B cell (primary cell): ENCODE data around the gene MPIG6B. TPM values are rescaled to one million over a fixed set of nuclear protein-coding genes. Genes with fewer than 3 reads are reported as not detected.

ENCODE experiments used
- ATAC-seq: fragments of 200-7000 bp; cut with Tn5 transposase; one replicate; pipeline ENCODE4 v1.10.0; 2021; ENCODE audit warnings: low read depth, mild to moderate bottlenecking, moderate number of reproducible peaks, moderate library complexity
- CTCF ChIA-PET: fragments of 350-600 bp; sonication (Branson Sonifier 250); formaldehyde crosslinking; loops from one replicate; lab custom pipeline; 2021; ENCODE audit warnings: antibody characterized with exemption, inconsistent platforms; lab: Charles Lee
- POLR2A ChIA-PET: fragments of 350-600 bp; sonication (Branson Sonifier 250); formaldehyde crosslinking; loops from one replicate; lab custom pipeline; 2021; ENCODE audit warnings: antibody characterized with exemption; lab: Charles Lee
- DNase-seq: peaks from one replicate; pipeline ENCODE4 v3.0.0; 2013
- H2AFZ ChIP-seq: 2 replicates; pipeline ENCODE4 v1.6.1; 2012; ENCODE audit warnings: mild to moderate bottlenecking, low read depth, low read length; ENCODE audit not compliant: insufficient read depth, poor library complexity, severe bottlenecking
- H3K27ac ChIP-seq, 2 donors: 1 replicate in 1 of 2; 2 replicates in 1 of 2; pipeline ENCODE4 v1.5.1; 2012 to 2013; ENCODE audit warnings: low read length in 2 of 2, mild to moderate bottlenecking in 2 of 2, moderate library complexity in 1 of 2
- H3K27me3 ChIP-seq, 4 experiments: fragments of 200-600 bp in 1 of 4; sonication (generic) in 1 of 4; replicated peaks in 1 of 4; 1 replicate in 2 of 4; 2 replicates in 2 of 4; pipeline versions ENCODE4 v1.6.1 to v1.7.0; 2013 to 2016; ENCODE audit warnings: low read length in 3 of 4, mild to moderate bottlenecking in 2 of 4, mixed read lengths in 1 of 4, moderate library complexity in 1 of 4; ENCODE audit not compliant: insufficient read depth in 4 of 4, control insufficient read depth in 3 of 4; ENCODE audit errors: control extremely low read depth in 1 of 4
- H3K36me3 ChIP-seq, 2 experiments: replicated peaks in 1 of 2; 1 replicate in 1 of 2; 2 replicates in 1 of 2; pipeline versions ENCODE4 v1.6.1 to v1.7.1; 2013; ENCODE audit warnings: low read length in 1 of 2; ENCODE audit not compliant: insufficient read depth in 2 of 2, control insufficient read depth in 1 of 2; ENCODE audit errors: control extremely low read depth in 1 of 2, extremely low read depth in 1 of 2
- H3K4me1 ChIP-seq, 2 donors: fragments of 200-600 bp in 1 of 2; sonication (generic) in 1 of 2; 1 replicate in 1 of 2; 2 replicates in 1 of 2; pipeline versions ENCODE4 v1.5.1 to v1.6.1; 2013 to 2017; ENCODE audit warnings: low read length in 2 of 2; ENCODE audit not compliant: control insufficient read depth in 2 of 2, insufficient read depth in 2 of 2
- H3K4me2 ChIP-seq: replicated peaks from 2 replicates; pipeline ENCODE3; 2012; ENCODE audit warnings: mild to moderate bottlenecking, low read depth, low read length; ENCODE audit not compliant: poor library complexity, severe bottlenecking
- H3K4me3 ChIP-seq, 5 experiments: fragments of 200-600 bp in 1 of 5; sonication (generic) in 1 of 5; 1 replicate in 3 of 5; 2 replicates in 2 of 5; pipeline versions ENCODE4 v1.5.1 to v1.7.0; 2011 to 2016; ENCODE audit warnings: low read length in 4 of 5, mild to moderate bottlenecking in 4 of 5, low read depth in 2 of 5, control low read depth in 1 of 5, moderate library complexity in 1 of 5; ENCODE audit not compliant: insufficient read depth in 1 of 5; ENCODE audit errors: control extremely low read depth in 1 of 5, extremely low read depth in 1 of 5
- H3K79me2 ChIP-seq: fragments of 200-600 bp; sonication (generic); one replicate; pipeline ENCODE4 v1.6.0; 2016; ENCODE audit warnings: low read length; ENCODE audit not compliant: control insufficient read depth, insufficient read depth
- H3K9ac ChIP-seq: fragments of 200-600 bp; sonication (generic); 2 replicates; pipeline ENCODE4 v1.6.1; 2017; ENCODE audit warnings: mild to moderate bottlenecking, low read length, moderate library complexity
- H3K9me3 ChIP-seq, 3 donors: one replicate each; pipeline versions ENCODE4 v1.6.1 to v1.7.1; 2013; ENCODE audit warnings: low read length in 2 of 3; ENCODE audit not compliant: control insufficient read depth in 2 of 3, insufficient read depth in 1 of 3; ENCODE audit errors: control extremely low read depth in 1 of 3
- H4K20me1 ChIP-seq: 2 replicates; pipeline ENCODE4 v1.6.0; 2012; ENCODE audit warnings: mild to moderate bottlenecking, low read length; ENCODE audit not compliant: insufficient read depth, control insufficient read depth, poor library complexity, severe bottlenecking
- H3K27ac Mint-ChIP-seq: one replicate; pipeline ENCODE4 v1.8.0; 2021; ENCODE audit warnings: mixed read lengths
- H3K27me3 Mint-ChIP-seq: one replicate; pipeline ENCODE4 v1.8.0; 2021; ENCODE audit warnings: mixed read lengths
- H3K4me1 Mint-ChIP-seq: one replicate; pipeline ENCODE4 v1.8.0; 2021; ENCODE audit warnings: mixed read lengths
- H3K4me3 Mint-ChIP-seq: one replicate; pipeline ENCODE4 v1.8.0; 2021; ENCODE audit warnings: mixed read lengths
- H3K9me3 Mint-ChIP-seq: one replicate; pipeline ENCODE4 v1.8.0; 2022; ENCODE audit warnings: mixed read lengths; ENCODE audit not compliant: insufficient read depth
- EZH2 ChIP-seq: IDR thresholded peaks from 2 replicates; pipeline ENCODE4 v1.6.1; 2012; ENCODE audit warnings: borderline replicate concordance, low read depth, mild to moderate bottlenecking, moderate library complexity, low read length; ENCODE audit not compliant: insufficient read depth, poor library complexity, severe bottlenecking
- WGBS: methylation state at CpG from one replicate; pipeline ENCODE4 v1.1.5; 2013; ENCODE audit warnings: missing lambda C conversion rate; ENCODE audit not compliant: insufficient coverage; 5-methylcytosine and 5-hydroxymethylcytosine counted together
- intact Hi-C: fragments of 100-400 bp; cut with micrococcal nuclease; formaldehyde crosslinking; loops from one replicate; pipeline ENCODE4 v1.10.0; 2022
- polyA plus RNA-seq: library from polyadenylated mRNA; depleted of rRNA; stranded (reverse); fragments of >200 nt; gene quantifications from 2 replicates; pipeline ENCODE4 v1.2.3, GENCODE V29; 2012
- total RNA-seq, 2 donors: library from RNA; stranded (reverse); fragments of 120-200 nt in 1 of 2; gene quantifications; 1 replicate in 1 of 2; 2 replicates in 1 of 2; pipeline versions ENCODE4 v1.2.3 to v1.2.4, GENCODE V29; 2013 to 2022
- TF ChIP-seq, protein P1 (sequence below): fragments of 200-600 bp; IDR thresholded peaks from one replicate; pipeline ENCODE4 v1.8.0; 2022; ENCODE audit warnings: antibody characterized with exemption, mild to moderate bottlenecking

Gene MPIG6B
- total and polyA plus RNA-seq, 2 donors (not counting 1 experiment from before 2014, with no cell fraction given), result 0.54 to 1.6 TPM

GRCh38 chr6:31705931-31706330 is 17.2 kb upstream of the MPIG6B start:
- 100% methylated on average over 1 of the region's 6 CpGs for WGBS
- TF ChIP-seq EZH2, result no peak
- TF ChIP-seq, protein P1, sequence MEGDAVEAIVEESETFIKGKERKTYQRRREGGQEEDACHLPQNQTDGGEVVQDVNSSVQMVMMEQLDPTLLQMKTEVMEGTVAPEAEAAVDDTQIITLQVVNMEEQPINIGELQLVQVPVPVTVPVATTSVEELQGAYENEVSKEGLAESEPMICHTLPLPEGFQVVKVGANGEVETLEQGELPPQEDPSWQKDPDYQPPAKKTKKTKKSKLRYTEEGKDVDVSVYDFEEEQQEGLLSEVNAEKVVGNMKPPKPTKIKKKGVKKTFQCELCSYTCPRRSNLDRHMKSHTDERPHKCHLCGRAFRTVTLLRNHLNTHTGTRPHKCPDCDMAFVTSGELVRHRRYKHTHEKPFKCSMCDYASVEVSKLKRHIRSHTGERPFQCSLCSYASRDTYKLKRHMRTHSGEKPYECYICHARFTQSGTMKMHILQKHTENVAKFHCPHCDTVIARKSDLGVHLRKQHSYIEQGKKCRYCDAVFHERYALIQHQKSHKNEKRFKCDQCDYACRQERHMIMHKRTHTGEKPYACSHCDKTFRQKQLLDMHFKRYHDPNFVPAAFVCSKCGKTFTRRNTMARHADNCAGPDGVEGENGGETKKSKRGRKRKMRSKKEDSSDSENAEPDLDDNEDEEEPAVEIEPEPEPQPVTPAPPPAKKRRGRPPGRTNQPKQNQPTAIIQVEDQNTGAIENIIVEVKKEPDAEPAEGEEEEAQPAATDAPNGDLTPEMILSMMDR, result no peak
- Histone ChIP-seq H3K4me2 (no peak overlapping the region), H4K20me1 (no peaks in the 10 kb centered on the region), H3K79me2 (peaks cover 21% of the 10 kb centered on the region), H3K9me3 (no peaks in the 10 kb centered on the region), H3K36me3 (peaks cover 0 to 6% of the 10 kb centered on the region in 2 experiments), H3K9ac (no peak overlapping the region), H3K4me3 (no peak overlapping the region), H2AFZ (no peak overlapping the region), H3K27ac (no peak overlapping the region), H3K27me3 (peaks cover 0 to 6% (median 0%) of the 10 kb centered on the region in 4 experiments), H3K4me1 (peaks cover 23 to 29% of the 10 kb centered on the region in 2 donors)
- Mint-ChIP-seq H3K27ac (no peak overlapping the region), H3K9me3 (no peaks in the 10 kb centered on the region), H3K4me1 (peaks cover 28% of the 10 kb centered on the region), H3K27me3 (no peaks in the 10 kb centered on the region), H3K4me3 (no peak overlapping the region)
- DNase-seq (no peak), ATAC-seq (no peak)
- POLR2A ChIA-PET, result interaction anchor here (0.6 kb wide), 1 partner anchor 109 kb away, joined by 3 read pairs; the partner anchor contains the start of genes HSPA1A and HSPA1L
- intact Hi-C loops, result no loop called here
- CTCF ChIA-PET, result no interaction called here

DNA sequence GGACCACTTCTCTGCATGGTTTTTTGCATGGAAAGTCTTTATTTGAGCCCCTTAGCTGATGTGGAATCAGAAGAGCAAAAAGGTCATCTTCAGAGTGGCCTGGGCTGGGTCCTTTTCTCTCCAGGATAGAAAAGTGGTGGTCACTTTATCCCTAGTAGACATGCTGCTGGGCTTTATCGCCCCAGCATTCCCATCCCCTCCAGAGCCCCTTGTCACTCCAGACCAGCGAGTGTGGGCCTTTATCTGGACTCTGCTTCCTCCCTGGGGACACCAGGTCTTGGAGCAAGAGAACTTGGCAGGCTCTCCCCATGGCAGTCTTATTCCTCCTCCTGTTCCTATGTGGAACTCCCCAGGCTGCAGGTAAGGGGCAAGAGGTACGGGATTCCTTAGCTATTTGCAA is 16.6 kb upstream of the MPIG6B start, which contains the start of gene LY6G6F:
TSS of gene LY6G6F (plus strand) at position 268 of the 400 bp plus-strand sequence. CDS start at position 309, 41 bp downstream.
- H4K20me1 ChIP-seq, result no peaks in the 10 kb centered on the region
- no peaks in the 10 kb centered on the region for H3K9me3 Mint-ChIP-seq
- H3K4me3 ChIP-seq, result no peak within 1 kb of the TSS
- H3K4me1 ChIP-seq, result peaks cover 24 to 29% of the 10 kb centered on the region in 2 donors
- no peak within 1 kb of the TSS for H3K4me2 ChIP-seq
- TF ChIP-seq, protein P1, result no peak
- no peak for TF ChIP-seq EZH2
- no peaks in the 10 kb centered on the region for H3K36me3 ChIP-seq
- peaks cover 0 to 6% (median 0%) of the 10 kb centered on the region in 4 experiments for H3K27me3 ChIP-seq
- no peak within 1 kb of the TSS for H3K4me3 Mint-ChIP-seq
- H3K27ac Mint-ChIP-seq, result no peak within 1 kb of the TSS
- no peak within 1 kb of the TSS for H3K27ac ChIP-seq
- H3K4me1 Mint-ChIP-seq, result peaks cover 28% of the 10 kb centered on the region
- ATAC-seq (no peak), DNase-seq (no peak)
- WGBS, result 83% methylated on average over 3 of the region's 3 CpGs
- peaks cover 14% of the 10 kb centered on the region for H3K79me2 ChIP-seq
- H3K27me3 Mint-ChIP-seq, result no peaks in the 10 kb centered on the region
- intact Hi-C loops, result no loop called here
- H3K9ac ChIP-seq, result no peak within 1 kb of the TSS
- no peak within 1 kb of the TSS for H2AFZ ChIP-seq
- no peaks in the 10 kb centered on the region for H3K9me3 ChIP-seq
- ChIA-PET POLR2A (no interaction called here), CTCF (no interaction called here)
